Activated T-cell treated with anti-CD3 and anti-CD28 coated beads for 48 hours (primary cell): Measurements from ENCODE around the gene ZNF283.
"Not testable (repeated sequence)": the region's sequence is repeated elsewhere in the genome, so short reads cannot be mapped to it uniquely, and the experiment has no call there.

Experiments used
- DNase-seq: peaks from one replicate; pipeline ENCODE4 v3.0.0-alpha.2; 2020; ENCODE audit warnings: low read depth

ZNF283 gene

GRCh38 chr19:43799502-43800142 is 27.5 kb upstream of the ZNF283 start:
- DNase-seq = no peak

GRCh38 chr19:43802216-43802951 is 24.7 kb upstream of the ZNF283 start, which contains the start of gene LYPD5:
TSS of gene LYPD5 (minus strand) at chr19:43802447. CDS start at chr19:43802380, 67 bp downstream.
- DNase-seq = no peak

DNA sequence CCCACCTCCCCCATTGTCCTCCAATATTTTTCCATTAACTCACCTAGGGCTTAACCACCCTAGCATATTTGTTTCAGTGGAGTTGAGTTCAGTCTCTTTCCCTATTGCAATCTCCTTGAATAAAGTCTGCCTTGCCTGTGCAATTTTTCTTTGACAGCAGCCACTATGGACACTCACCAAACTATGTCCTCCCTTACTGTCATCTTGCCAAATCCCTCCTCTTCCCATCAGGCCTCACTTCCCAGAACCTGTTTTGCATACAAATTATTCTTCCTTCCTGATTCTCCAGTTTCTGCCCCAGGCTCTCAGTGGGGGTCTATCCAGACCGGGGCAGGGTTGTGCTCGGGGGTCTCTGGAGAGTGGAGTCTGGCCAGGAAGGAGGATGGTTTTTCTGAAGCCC is 22.7 kb upstream of the ZNF283 start:
- no peak for DNase-seq

GRCh38 chr19:43806401-43806800 is 20.7 kb upstream of the ZNF283 start:
- not testable (repeated sequence) for DNase-seq

GRCh38 chr19:43806848-43807247 is 20.3 kb upstream of the ZNF283 start:
- no peak for DNase-seq

GRCh38 chr19:43807651-43808050 is 19.5 kb upstream of the ZNF283 start:
- no peak for DNase-seq

GRCh38 chr19:43809762-43810696 is 17.1 kb upstream of the ZNF283 start:
- DNase-seq = no peak

DNA sequence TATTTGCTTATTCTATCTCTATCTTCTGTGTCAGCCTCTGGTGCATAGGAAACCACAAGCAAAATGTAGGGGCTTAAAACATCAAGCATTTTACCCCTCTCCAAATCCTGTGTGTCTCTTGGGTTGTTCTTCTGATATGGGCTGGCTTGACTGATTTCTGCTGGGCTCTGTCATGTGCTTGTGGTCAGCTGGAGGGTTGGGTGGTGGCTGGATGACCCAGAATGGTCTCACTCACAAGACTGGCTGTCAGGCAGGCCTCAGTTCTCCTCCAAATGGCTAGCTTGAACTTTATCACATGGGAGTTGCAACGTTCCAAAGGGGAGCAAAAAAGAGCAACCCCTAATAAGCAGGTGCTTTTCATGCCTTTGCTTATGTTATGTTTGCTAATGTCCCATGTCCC is 15.3 kb upstream of the ZNF283 start:
- DNase-seq = no peak

DNA sequence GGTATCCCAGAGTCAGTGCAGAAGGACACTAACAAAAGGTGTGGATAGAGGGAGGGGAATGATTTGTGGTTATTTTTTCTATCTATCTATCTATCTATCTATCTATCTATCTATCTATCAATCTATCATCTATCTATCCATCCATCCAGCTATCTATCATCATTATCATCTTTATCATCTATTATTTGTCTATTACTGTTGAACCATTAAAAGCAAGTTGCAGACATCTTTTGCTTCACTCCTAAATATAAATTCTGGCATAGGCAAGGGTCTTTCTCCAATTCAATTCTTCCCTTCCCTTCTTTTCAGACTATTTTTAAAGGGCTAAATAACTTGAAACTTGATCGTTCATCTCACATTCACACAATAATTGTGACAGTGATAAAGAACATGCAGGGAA is 14.9 kb upstream of the ZNF283 start:
- DNase-seq = no peak

DNA sequence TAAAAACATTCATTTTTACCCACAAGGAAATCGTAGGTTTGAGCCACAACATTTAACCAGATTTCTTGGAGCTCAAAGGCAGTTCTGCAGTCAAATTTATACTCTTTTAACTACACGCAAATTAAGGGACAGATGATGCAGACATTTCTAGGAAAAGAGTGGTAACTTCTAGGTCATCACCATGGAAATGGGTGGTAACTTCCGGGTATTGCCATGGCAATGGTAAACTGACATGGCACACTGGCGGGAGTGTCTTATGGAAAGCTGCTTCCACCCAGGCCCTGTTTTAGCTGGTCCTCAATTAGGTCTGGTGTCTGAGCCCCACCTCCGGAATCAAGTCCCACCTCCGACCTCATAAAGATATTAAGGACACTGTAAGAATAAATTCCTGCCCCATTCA is 14.4 kb upstream of the ZNF283 start:
- DNase-seq = no peak

- no peak for DNase-seq
These were observed 12.3 kb upstream of the ZNF283 start for GRCh38 chr19:43814663-43815352.

GRCh38 chr19:43817454-43817853 is 9.7 kb upstream of the ZNF283 start:
- not testable (repeated sequence) for DNase-seq

DNA sequence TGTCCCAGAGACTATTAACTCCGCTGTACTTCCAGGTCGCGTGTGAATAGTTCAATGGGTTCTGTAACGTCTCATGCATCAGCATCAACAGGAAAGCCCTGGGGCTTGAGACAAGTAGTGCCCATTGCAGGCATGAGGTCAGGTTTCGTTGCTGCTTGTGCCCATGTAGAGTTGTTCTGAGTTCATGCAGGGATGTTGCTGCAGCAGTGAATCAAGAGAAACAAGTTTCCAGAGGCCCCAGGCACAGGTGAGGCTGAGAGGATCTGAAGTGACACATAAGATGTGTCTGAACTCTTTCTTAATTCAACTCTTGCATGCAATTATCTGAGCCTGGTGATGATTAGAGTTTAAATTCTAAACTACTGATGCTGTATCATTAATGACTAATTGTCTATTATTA is 8.6 kb upstream of the ZNF283 start:
- DNase-seq = no peak

DNA sequence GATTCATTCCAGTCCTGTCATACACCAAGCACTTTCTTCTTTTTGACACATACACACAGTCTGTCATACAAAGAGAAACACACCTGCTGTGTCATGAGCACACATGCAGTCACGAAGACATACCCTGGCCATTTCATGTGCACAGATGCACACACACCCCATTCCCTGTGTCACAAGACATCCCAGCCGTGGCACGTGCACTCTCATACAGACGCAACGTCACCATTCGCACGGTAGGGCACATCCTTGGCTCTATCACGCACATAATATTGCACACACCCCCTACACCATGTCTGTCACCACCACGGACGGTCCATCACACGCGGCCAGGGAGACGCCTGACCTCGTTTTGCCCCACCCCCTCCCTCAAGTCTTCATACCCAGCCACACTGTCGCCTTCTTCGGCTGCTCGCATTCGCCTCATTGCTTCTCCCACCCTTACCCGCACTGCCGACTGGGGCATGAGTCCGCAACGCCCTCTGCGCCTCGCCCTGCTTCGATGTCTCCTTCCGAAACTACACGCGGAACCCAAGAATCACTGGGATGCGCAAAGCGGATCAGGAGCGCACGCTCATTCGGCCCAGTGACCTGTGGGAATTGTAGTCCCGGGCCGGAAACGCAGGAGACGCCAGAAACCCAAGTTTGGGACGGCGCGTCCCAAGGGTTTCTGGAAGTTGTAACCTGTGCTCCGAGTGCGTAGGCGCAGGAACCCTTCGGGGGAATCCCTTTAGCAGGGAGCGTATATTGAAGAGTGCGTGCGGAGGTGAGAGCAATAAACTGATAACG is 6.8 kb upstream of the ZNF283 start:
- DNase-seq = no peak

GRCh38 chr19:43820884-43821215 is 6.3 kb upstream of the ZNF283 start:
- DNase-seq = no peak

DNA sequence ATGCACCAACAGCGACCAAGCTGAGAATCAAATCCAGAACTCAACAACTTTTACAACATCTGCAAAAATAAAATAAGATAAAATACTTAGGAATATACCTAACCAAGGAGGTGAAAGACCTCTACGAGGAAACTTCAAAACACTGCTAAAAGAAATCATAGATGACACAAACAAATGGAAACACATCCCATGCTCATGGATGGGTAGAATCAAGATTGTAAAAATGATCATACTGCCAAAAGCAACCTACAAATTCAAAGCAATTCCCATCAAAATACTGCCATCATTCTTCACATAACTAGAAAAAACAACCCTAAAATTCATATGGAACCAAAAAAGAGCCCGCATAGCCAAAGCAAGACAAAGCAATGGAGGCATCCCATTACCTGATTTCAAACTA is 3.3 kb upstream of the ZNF283 start:
- DNase-seq = not testable (repeated sequence)

GRCh38 chr19:43824572-43824971 is 2.5 kb upstream of the ZNF283 start:
- DNase-seq = not testable (repeated sequence)

DNA sequence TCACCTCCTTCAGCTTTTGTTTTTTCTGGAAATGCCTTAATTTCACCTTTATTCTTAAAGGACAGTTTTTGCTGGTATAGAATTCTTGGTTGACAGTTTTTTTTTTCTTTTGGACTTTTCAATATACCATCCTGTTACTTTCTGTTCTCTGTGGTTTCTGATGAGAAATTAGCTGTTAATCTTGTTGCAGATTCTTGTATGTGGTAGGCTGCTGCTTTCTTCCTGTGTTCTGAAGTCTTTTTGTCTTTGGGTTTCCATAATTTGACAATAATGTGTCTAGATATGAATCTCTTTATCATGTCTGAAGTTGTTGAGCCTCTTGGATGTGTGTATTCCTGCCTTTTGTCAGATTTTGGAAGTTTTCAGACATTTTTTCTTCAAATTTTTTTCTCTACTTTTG is 12.0 kb downstream of the ZNF283 start:
- DNase-seq = no peak

DNA sequence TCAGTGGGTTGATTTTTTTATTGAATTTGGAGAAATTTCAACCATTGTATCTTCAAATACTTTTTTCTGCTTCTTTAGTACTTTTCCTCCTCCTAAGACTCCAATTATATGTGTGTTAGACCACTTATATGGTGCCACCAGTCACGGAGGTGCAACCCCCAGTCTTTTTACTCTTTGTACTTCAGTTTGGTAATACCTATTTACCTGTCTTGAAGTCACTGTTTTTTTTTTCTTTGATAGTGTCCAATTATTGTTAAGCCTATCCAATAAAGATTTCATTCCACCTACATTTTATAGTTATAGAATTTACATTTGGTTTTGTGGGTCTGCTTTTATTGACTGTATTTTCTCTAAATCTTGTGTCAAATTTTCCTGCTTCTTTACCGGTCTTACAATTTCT is 14.9 kb downstream of the ZNF283 start:
- DNase-seq = no peak

GRCh38 chr19:43847246-43847645 is 20.1 kb downstream of the ZNF283 start:
- DNase-seq = no peak

DNA sequence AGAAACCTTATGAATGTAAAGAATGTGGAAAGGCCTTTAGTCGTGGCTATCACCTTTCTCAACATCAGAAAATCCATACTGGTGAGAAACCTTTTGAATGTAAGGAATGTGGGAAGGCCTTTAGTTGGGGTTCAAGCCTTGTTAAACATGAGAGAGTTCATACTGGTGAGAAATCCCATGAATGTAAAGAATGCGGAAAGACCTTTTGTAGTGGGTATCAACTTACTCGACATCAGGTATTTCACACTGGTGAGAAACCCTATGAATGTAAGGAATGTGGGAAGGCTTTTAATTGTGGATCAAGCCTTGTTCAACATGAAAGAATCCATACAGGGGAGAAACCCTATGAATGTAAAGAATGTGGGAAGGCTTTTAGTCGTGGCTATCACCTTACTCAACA is 20.8 kb downstream of the ZNF283 start:
- DNase-seq = no peak
